ENCODE data around the gene GNAS-AS1. TPM values are rescaled to one million over a fixed set of nuclear protein-coding genes. Genes with fewer than 3 reads are reported as not detected.

GNAS-AS1 gene
- total RNA-seq, 4 donors from 2014 or later: 0.55 to 1.1 TPM; not detected in 2

DNA sequence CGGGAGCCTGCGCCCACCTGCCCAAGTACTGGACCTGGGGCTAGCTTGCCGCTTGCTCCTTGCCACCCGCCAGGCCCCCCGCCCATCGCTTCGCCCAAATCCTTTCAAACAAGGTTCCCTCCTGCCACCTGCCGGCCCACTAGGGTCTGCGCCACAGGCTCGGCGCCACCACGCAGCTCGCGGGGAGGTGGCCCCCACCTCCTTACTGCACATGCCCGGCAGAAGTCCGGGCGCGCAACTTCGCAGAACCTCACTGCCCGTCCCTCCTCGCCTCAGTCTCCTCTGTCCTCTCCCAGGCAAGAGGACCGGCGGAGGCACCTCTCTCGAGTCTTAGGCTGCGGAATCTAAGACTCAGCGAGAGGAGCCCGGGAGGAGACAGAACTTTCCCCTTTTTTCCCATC is 11.2 kb downstream of the GNAS-AS1 start:
- no peaks in the 10 kb centered on the region for H3K9me3 ChIP-seq
- H3K4me1 ChIP-seq: peaks cover 0 to 7% (median 3%) of the 10 kb centered on the region in 4 donors
- no peak overlapping the region for H3K27ac ChIP-seq
- intact Hi-C loops (cut with DNase I; ENCODE audit: low total_unique reads) (no loop called here), in situ Hi-C loops (cut with MboI; ENCODE audit: low pct_ligation_motif_present in 1 of 4, low pct_unique_long_range_greater_than_20kb in 1 of 4, low sequenced_read_pairs in 3 of 4) (loop anchor here in 2 of 4 donors (25.0 kb wide), 2 partner anchors 352 to 602 kb away; partner anchors contain the start of gene ANKRD60 (in 1 of the 2))
- peak overlapping the region in 1 of 4 donors; percentile 13 for H3K4me3 ChIP-seq
- 58 to 63% methylated on average over 7 to 27 of the region's 27 CpGs for WGBS, 2 donors (ENCODE audit: low coverage in 1 of 2)
- H3K27me3 ChIP-seq: peaks cover 55% of the 10 kb centered on the region
- DNase-seq: no peak
- TF ChIP-seq, protein P1, sequence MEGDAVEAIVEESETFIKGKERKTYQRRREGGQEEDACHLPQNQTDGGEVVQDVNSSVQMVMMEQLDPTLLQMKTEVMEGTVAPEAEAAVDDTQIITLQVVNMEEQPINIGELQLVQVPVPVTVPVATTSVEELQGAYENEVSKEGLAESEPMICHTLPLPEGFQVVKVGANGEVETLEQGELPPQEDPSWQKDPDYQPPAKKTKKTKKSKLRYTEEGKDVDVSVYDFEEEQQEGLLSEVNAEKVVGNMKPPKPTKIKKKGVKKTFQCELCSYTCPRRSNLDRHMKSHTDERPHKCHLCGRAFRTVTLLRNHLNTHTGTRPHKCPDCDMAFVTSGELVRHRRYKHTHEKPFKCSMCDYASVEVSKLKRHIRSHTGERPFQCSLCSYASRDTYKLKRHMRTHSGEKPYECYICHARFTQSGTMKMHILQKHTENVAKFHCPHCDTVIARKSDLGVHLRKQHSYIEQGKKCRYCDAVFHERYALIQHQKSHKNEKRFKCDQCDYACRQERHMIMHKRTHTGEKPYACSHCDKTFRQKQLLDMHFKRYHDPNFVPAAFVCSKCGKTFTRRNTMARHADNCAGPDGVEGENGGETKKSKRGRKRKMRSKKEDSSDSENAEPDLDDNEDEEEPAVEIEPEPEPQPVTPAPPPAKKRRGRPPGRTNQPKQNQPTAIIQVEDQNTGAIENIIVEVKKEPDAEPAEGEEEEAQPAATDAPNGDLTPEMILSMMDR (IDR thresholded peaks at IDR 0.05): peak in 4 of 5 experiments; percentile 17 to 26 (median 19)
- no peak for TF ChIP-seq POLR2AphosphoS5 (IDR thresholded peaks at IDR 0.05)
- no peaks in the 10 kb centered on the region for H3K36me3 ChIP-seq

DNA sequence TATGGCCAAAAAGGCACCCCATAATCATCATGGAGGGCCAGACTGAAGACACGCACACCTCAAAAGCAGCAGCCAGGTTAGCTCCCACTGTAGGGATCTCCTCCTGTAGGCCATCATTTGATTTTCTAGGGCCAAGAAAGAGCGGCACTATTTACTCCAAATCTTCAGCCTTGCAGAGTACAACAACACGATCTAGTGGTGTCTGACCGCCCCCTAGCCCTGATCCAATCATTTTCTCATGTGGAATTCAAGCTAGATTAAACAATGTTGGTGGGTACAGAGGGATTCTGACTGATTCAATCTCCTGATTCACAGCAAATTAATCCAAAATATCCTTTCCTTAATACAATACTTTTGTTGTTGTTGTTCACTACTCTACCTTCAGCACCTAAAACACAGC is 12.5 kb downstream of the GNAS-AS1 start:
- in situ Hi-C loops (cut with MboI; ENCODE audit: low pct_ligation_motif_present in 1 of 4, low pct_unique_long_range_greater_than_20kb in 1 of 4, low sequenced_read_pairs in 3 of 4) (loop anchor here in 2 of 4 donors (25.0 kb wide), 2 partner anchors 351 to 601 kb away; partner anchors contain the start of gene ANKRD60 (in 1 of the 2)), intact Hi-C loops (cut with DNase I; ENCODE audit: low total_unique reads) (no loop called here)
- Histone ChIP-seq H3K27ac (no peak overlapping the region), H3K36me3 (no peaks in the 10 kb centered on the region), H3K9me3 (no peaks in the 10 kb centered on the region), H3K4me1 (peaks cover 0 to 7% (median 3%) of the 10 kb centered on the region in 4 donors), H3K4me3 (no peak overlapping the region), H3K27me3 (peaks cover 49% of the 10 kb centered on the region)
- WGBS, 2 donors (ENCODE audit: low coverage in 1 of 2): 83 to 85% methylated on average over 1 to 4 of the region's 4 CpGs
- DNase-seq: no peak
- TF ChIP-seq POLR2A (IDR thresholded peaks at IDR 0.05): no peak
- TF ChIP-seq POLR2AphosphoS5 (IDR thresholded peaks at IDR 0.05): no peak
- TF ChIP-seq, protein P1 (IDR thresholded peaks at IDR 0.05): no peak
- no peak for TF ChIP-seq EP300 (IDR thresholded peaks at IDR 0.05; ENCODE audit: low read depth)

DNA sequence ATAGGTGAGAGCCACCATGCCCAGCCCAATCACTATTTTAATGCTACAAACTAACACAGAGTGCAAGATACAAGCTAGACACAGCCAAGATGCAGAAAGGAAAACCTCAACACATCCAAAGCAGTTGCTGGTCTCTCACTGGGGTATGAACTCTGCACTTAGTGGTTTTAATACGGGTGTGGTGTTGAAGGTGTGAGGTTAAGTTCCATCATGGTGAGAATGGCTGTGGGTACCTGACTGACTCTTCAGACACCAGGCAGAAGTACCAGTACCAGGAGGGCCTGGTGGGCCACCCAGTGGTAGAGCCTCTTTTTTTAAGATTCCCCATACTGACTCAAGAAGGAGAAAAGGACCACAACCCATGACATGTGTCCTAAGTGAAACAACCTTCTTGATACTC is 13.0 kb downstream of the GNAS-AS1 start:
- no peak for DNase-seq
- WGBS, 2 donors (ENCODE audit: low coverage in 1 of 2): 85% methylated on average over 1 of the region's 1 CpG; no CpG with 5 or more reads in 1 of the 2 donors
- H3K4me3 ChIP-seq: no peak overlapping the region
- H3K36me3 ChIP-seq: no peaks in the 10 kb centered on the region
- H3K27ac ChIP-seq: no peak overlapping the region
- intact Hi-C loops (cut with DNase I; ENCODE audit: low total_unique reads): no loop called here
- no peaks in the 10 kb centered on the region for H3K9me3 ChIP-seq
- H3K27me3 ChIP-seq: peaks cover 45% of the 10 kb centered on the region
- H3K4me1 ChIP-seq: peaks cover 0 to 7% (median 3%) of the 10 kb centered on the region in 4 donors
- in situ Hi-C loops (cut with MboI; ENCODE audit: low pct_ligation_motif_present in 1 of 4, low pct_unique_long_range_greater_than_20kb in 1 of 4, low sequenced_read_pairs in 3 of 4): loop anchor here in 2 of 4 donors (25.0 kb wide), 2 partner anchors 350 to 600 kb away; partner anchors contain the start of gene ANKRD60 (in 1 of the 2)
- TF ChIP-seq EP300 (IDR thresholded peaks at IDR 0.05; ENCODE audit: low read depth) (no peak), POLR2AphosphoS5 (IDR thresholded peaks at IDR 0.05) (no peak), POLR2A (IDR thresholded peaks at IDR 0.05) (no peak)
- TF ChIP-seq, protein P1 (IDR thresholded peaks at IDR 0.05): no peak

DNA sequence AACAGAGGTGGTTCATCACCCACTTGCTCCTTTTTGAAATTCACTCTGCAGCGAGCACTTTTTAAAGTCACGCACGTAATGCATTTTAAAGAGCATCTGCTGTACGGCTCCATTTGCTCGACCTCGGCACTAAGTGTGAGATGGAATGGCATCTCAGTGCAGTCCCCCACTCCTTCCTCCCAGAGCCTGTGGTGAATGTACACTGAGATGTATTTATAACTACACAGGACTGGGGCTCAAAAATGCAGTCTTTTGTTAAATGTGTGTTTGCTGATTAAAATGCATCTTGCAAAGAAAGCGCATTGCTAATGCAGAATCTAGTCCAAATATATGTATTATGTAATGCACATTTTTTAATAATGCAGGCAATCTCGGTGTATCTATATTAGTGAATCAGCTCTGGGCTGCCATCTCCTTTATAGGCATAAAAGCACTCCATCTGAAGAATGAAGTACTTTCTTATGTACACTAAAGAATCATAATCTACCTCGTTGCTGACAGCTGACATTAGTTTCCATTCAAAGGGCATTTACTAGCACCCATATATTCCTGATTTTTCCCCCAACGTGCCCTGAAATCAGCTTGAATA is 14.0 kb downstream of the GNAS-AS1 start:
- Histone ChIP-seq H3K27ac (no peak overlapping the region), H3K36me3 (no peaks in the 10 kb centered on the region), H3K4me3 (no peak overlapping the region), H3K4me1 (peaks cover 0 to 7% (median 3%) of the 10 kb centered on the region in 4 donors), H3K27me3 (peaks cover 35% of the 10 kb centered on the region), H3K9me3 (no peaks in the 10 kb centered on the region)
- DNase-seq: no peak
- intact Hi-C loops (cut with DNase I; ENCODE audit: low total_unique reads): no loop called here
- 75 to 79% methylated on average over 9 to 10 of the region's 10 CpGs for WGBS, 2 donors (ENCODE audit: low coverage in 1 of 2)
- in situ Hi-C loops (cut with MboI; ENCODE audit: low pct_ligation_motif_present in 1 of 4, low pct_unique_long_range_greater_than_20kb in 1 of 4, low sequenced_read_pairs in 3 of 4): loop anchor here in 2 of 4 donors (25.0 kb wide), 2 partner anchors 349 to 599 kb away; partner anchors contain the start of gene ANKRD60 (in 1 of the 2)
- TF ChIP-seq EP300 (IDR thresholded peaks at IDR 0.05; ENCODE audit: low read depth): no peak
- TF ChIP-seq, protein P1 (IDR thresholded peaks at IDR 0.05): no peak
- TF ChIP-seq POLR2A (IDR thresholded peaks at IDR 0.05): no peak
- no peak for TF ChIP-seq POLR2AphosphoS5 (IDR thresholded peaks at IDR 0.05)

Data from transverse colon (tissue), 4 donors.